Pancreas (tissue), 10 donors: ENCODE results near the gene RAD51B. TPM values are rescaled to one million over a fixed set of nuclear protein-coding genes. Genes with fewer than 3 reads are reported as not detected.

Experiments
- ATAC-seq, 4 donors: fragments of 200-7000 bp; cut with Tn5 transposase; one replicate each; pipeline versions ENCODE4 v1.8.0 to v1.9.1; 2020; ENCODE audit warnings: mild to moderate bottlenecking in 4 of 4, moderate library complexity in 4 of 4
- DNase-seq, 6 donors: peaks; one replicate each; pipeline ENCODE4 v3.0.0-alpha.2; 2020
- FAIRE-seq: peaks from 2 replicates; lab custom pipeline; 2012; peaks lifted over from hg19 to GRCh38; lab: Jason Lieb, UNC
- H3K27ac ChIP-seq, 4 donors: fragments of 200-600 bp; sonication (generic); 1 replicate in 3 of 4; 2 replicates in 1 of 4; pipeline versions ENCODE4 v1.5.0 to v1.8.0; 2020
- H3K27me3 ChIP-seq, 4 donors: fragments of 200-600 bp; one replicate each; pipeline ENCODE4 v1.8.0; 2021
- H3K36me3 ChIP-seq, 3 donors: fragments of 200-600 bp; sonication (generic) in 1 of 3; one replicate each; pipeline versions ENCODE4 v1.5.0 to v1.8.0; 2020 to 2021
- H3K4me1 ChIP-seq, 3 donors: fragments of 200-600 bp; one replicate each; pipeline ENCODE4 v1.8.0; 2021
- H3K4me3 ChIP-seq, 4 donors: fragments of 200-600 bp; sonication (generic) in 2 of 4; one replicate each; pipeline versions ENCODE4 v1.5.0 to v1.8.0; 2020 to 2021
- H3K9me3 ChIP-seq, 4 donors: fragments of 200-600 bp; one replicate each; pipeline ENCODE4 v1.8.0; 2021
- CTCF ChIP-seq, 4 donors: fragments of 200-600 bp; sonication (generic) in 3 of 4; IDR thresholded peaks; one replicate each; pipeline versions ENCODE4 v1.5.0 to v1.8.0; 2021; ENCODE audit warnings: antibody characterized with exemption in 4 of 4
- WGBS, 2 donors: extraction: QIAGEN DNeasy Blood & Tissue Kit; methylation state at CpG; one replicate each; pipeline ENCODE4 v1.1.7; 2013; 5-methylcytosine and 5-hydroxymethylcytosine counted together
- intact Hi-C, 3 donors: fragments of 100-400 bp; cut with DNase I; formaldehyde crosslinking; loops; one replicate each; pipeline versions ENCODE4 v1.11.1 to v1.14.2; 2022
- polyA plus RNA-seq, 2 donors: library from polyadenylated mRNA; stranded (reverse); fragments of 200-250 nt; gene quantifications; one replicate each; pipeline ENCODE4 v1.2.3, GENCODE V29; 2013
- total RNA-seq, 6 donors: library from RNA; stranded (reverse); fragmentation: NEBNext Ultra II Directional in 4 of 6; extraction: Animal tissue kit (Norgen Biotek cat#: 25700) in 4 of 6; gene quantifications; one replicate each; pipeline versions ENCODE4 v1.2.1 to v1.2.4, GENCODE V29; 2021 to 2023
- donor health status: healthy with polysubstance abuse.
- donor health status: DM: no; HTN: no; CAD: no; lungs with moderate emphysema.
- donor health status: DM: no; HTN: no; CAD: no.
- donor health status: control.
- donor health status: control.
- donor health status: Bipolar disorder and iron deficiency.
- donor health status: DM: yes; HTN: yes; CAD: no.
- donor health status: DM: no; HTN: no; CAD: no.
- donor health status: DM: no; HTN: no; CAD: no.
- donor health status: DM: yes; HTN: yes; CAD: no.

The RAD51B gene
- total and polyA plus RNA-seq, 8 donors: 1.1 to 17.3 (median 5.8) TPM

GRCh38 chr14:68263563-68264259 is 444.1 kb downstream of the RAD51B start:
- Histone ChIP-seq H3K36me3 (no peaks in the 10 kb centered on the region), H3K27me3 (no peaks in the 10 kb centered on the region), H3K27ac (no peak overlapping the region), H3K4me3 (no peak overlapping the region), H3K9me3 (no peaks in the 10 kb centered on the region), H3K4me1 (no peaks in the 10 kb centered on the region)
- no peak for TF ChIP-seq CTCF (IDR thresholded peaks at IDR 0.05)
- no peak for DNase-seq
- intact Hi-C loops: no loop called here
- 90 to 94% methylated on average over 3 of the region's 3 CpGs for WGBS, 2 donors
- no peak for FAIRE-seq
- no peak for ATAC-seq

GRCh38 chr14:68264260-68264569 is 444.6 kb downstream of the RAD51B start:
- no peak for ATAC-seq
- Histone ChIP-seq H3K4me1 (peaks cover 0 to 5% (median 0%) of the 10 kb centered on the region in 3 donors), H3K9me3 (no peaks in the 10 kb centered on the region), H3K27ac (no peak overlapping the region), H3K4me3 (no peak overlapping the region), H3K36me3 (no peaks in the 10 kb centered on the region), H3K27me3 (no peaks in the 10 kb centered on the region)
- no peak for DNase-seq
- intact Hi-C loops: no loop called here
- FAIRE-seq: no peak
- TF ChIP-seq CTCF (IDR thresholded peaks at IDR 0.05): no peak
- WGBS, 2 donors: 90 to 93% methylated on average over 2 of the region's 2 CpGs

- intact Hi-C loops: no loop called here
- no peak for DNase-seq
- ATAC-seq: no peak
- Histone ChIP-seq H3K27ac (peak overlapping the region in 1 of 4 donors; percentile 10), H3K4me1 (peaks cover 0 to 12% (median 6%) of the 10 kb centered on the region in 3 donors), H3K36me3 (no peaks in the 10 kb centered on the region), H3K27me3 (no peaks in the 10 kb centered on the region), H3K9me3 (no peaks in the 10 kb centered on the region), H3K4me3 (no peak overlapping the region)
- no peak for TF ChIP-seq CTCF (IDR thresholded peaks at IDR 0.05)
- WGBS, 2 donors: 94 to 98% methylated on average over 7 of the region's 7 CpGs
- FAIRE-seq: no peak
These were observed 447.4 kb downstream of the RAD51B start for GRCh38 chr14:68266998-68267397.

GRCh38 chr14:68268197-68268596 is 448.6 kb downstream of the RAD51B start:
- Histone ChIP-seq H3K36me3 (no peaks in the 10 kb centered on the region), H3K9me3 (no peaks in the 10 kb centered on the region), H3K4me1 (peaks cover 0 to 12% (median 6%) of the 10 kb centered on the region in 3 donors), H3K4me3 (no peak overlapping the region), H3K27ac (peak overlapping the region in 1 of 4 donors; percentile 10), H3K27me3 (no peaks in the 10 kb centered on the region)
- intact Hi-C loops: no loop called here
- TF ChIP-seq CTCF (IDR thresholded peaks at IDR 0.05): no peak
- 86 to 91% methylated on average over 2 of the region's 2 CpGs for WGBS, 2 donors
- ATAC-seq: peak in 2 of 4 donors; percentile 34 to 65
- peak in 1 of 6 donors; percentile 38 for DNase-seq
- no peak for FAIRE-seq

GRCh38 chr14:68268719-68269118 is 449.1 kb downstream of the RAD51B start:
- Histone ChIP-seq H3K9me3 (no peaks in the 10 kb centered on the region), H3K4me1 (peaks cover 0 to 15% (median 6%) of the 10 kb centered on the region in 3 donors), H3K4me3 (no peak overlapping the region), H3K27me3 (no peaks in the 10 kb centered on the region), H3K36me3 (no peaks in the 10 kb centered on the region), H3K27ac (peak overlapping the region in 1 of 4 donors; percentile 5)
- 98 to 100% methylated on average over 1 of the region's 1 CpG for WGBS, 2 donors
- intact Hi-C loops: no loop called here
- FAIRE-seq: no peak
- no peak for DNase-seq
- no peak for TF ChIP-seq CTCF (IDR thresholded peaks at IDR 0.05)
- ATAC-seq: no peak
